ENCODE data around the gene NELL1.

The NELL1 gene

GRCh38 chr11:20771681-20772080 is 102.3 kb downstream of the NELL1 start:
- H3K9ac ChIP-seq (ENCODE audit: low read length) = no peak overlapping the region
- H3K27me3 ChIP-seq (ENCODE audit: control insufficient read depth in 1 of 2, insufficient read depth in 2 of 2, low read length in 2 of 2) = no peaks in the 10 kb centered on the region
- H3K4me3 ChIP-seq (ENCODE audit: low read depth in 1 of 2, low read length in 2 of 2) = no peak overlapping the region
- H3K27ac ChIP-seq (ENCODE audit: low read depth, low read length) = no peak overlapping the region
- no peaks in the 10 kb centered on the region for H3K9me3 ChIP-seq (ENCODE audit: low read length)
- no peaks in the 10 kb centered on the region for H3K36me3 ChIP-seq (ENCODE audit: insufficient read depth, low read length)
- no peaks in the 10 kb centered on the region for H3K4me1 ChIP-seq (ENCODE audit: insufficient read depth, low read length)

DNA sequence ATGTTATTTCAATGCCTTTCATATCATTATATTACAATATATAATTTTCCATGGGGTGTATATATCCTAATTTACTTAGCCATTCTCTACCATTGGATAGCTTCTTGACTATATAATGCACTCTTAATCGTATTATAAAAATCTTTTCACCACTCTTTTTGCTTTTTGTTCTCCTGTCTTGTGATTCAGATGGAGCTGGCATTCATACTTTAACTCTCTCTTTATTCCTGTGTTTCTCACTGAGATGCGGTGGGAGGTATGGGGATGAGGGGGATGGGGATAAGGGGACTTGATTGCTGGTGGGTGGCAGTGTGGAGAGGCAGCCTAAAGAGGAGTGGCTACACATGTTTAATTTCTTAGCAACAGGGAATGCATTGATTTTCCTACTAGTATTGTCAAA is 105.9 kb downstream of the NELL1 start:
- Histone ChIP-seq H3K4me1 (ENCODE audit: insufficient read depth, low read length) (no peaks in the 10 kb centered on the region), H3K27ac (ENCODE audit: low read depth, low read length) (no peak overlapping the region), H3K9ac (ENCODE audit: low read length) (no peak overlapping the region), H3K4me3 (ENCODE audit: low read depth in 1 of 2, low read length in 2 of 2) (no peak overlapping the region), H3K36me3 (ENCODE audit: insufficient read depth, low read length) (no peaks in the 10 kb centered on the region), H3K27me3 (ENCODE audit: control insufficient read depth in 1 of 2, insufficient read depth in 2 of 2, low read length in 2 of 2) (no peaks in the 10 kb centered on the region), H3K9me3 (ENCODE audit: low read length) (no peaks in the 10 kb centered on the region)

GRCh38 chr11:20782775-20783174 is 113.4 kb downstream of the NELL1 start:
- no peak overlapping the region for H3K27ac ChIP-seq (ENCODE audit: low read depth, low read length)
- H3K36me3 ChIP-seq (ENCODE audit: insufficient read depth, low read length) = no peaks in the 10 kb centered on the region
- H3K9ac ChIP-seq (ENCODE audit: low read length) = no peak overlapping the region
- H3K9me3 ChIP-seq (ENCODE audit: low read length) = no peaks in the 10 kb centered on the region
- no peaks in the 10 kb centered on the region for H3K4me1 ChIP-seq (ENCODE audit: insufficient read depth, low read length)
- no peak overlapping the region for H3K4me3 ChIP-seq (ENCODE audit: low read depth in 1 of 2, low read length in 2 of 2)
- no peaks in the 10 kb centered on the region for H3K27me3 ChIP-seq (ENCODE audit: control insufficient read depth in 1 of 2, insufficient read depth in 2 of 2, low read length in 2 of 2)

DNA sequence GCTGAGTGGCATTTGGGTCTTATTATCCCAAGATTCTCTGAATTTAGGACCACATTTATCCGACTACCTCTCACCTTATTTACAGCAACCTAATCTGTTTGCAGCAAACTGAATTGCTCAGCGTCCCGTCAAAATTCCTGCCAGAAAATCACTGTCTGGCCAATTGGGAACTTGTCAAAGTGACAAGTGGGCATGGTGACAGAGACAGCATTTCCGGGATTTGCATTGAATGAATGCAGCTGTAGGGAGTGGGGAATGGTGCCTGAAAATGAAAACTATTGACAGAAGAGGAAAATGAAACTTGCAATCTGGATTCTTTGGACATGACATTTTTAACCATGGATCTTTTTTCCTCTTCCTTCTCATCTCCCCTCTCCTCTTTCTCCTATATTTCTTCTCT is 113.8 kb downstream of the NELL1 start:
- Histone ChIP-seq H3K27ac (ENCODE audit: low read depth, low read length) (no peak overlapping the region), H3K36me3 (ENCODE audit: insufficient read depth, low read length) (no peaks in the 10 kb centered on the region), H3K27me3 (ENCODE audit: control insufficient read depth in 1 of 2, insufficient read depth in 2 of 2, low read length in 2 of 2) (no peaks in the 10 kb centered on the region), H3K4me1 (ENCODE audit: insufficient read depth, low read length) (no peaks in the 10 kb centered on the region), H3K9ac (ENCODE audit: low read length) (no peak overlapping the region), H3K9me3 (ENCODE audit: low read length) (no peaks in the 10 kb centered on the region), H3K4me3 (ENCODE audit: low read depth in 1 of 2, low read length in 2 of 2) (no peak overlapping the region)

GRCh38 chr11:20790622-20791021 is 121.2 kb downstream of the NELL1 start:
- no peak overlapping the region for H3K4me3 ChIP-seq (ENCODE audit: low read depth in 1 of 2, low read length in 2 of 2)
- H3K4me1 ChIP-seq (ENCODE audit: insufficient read depth, low read length) = no peaks in the 10 kb centered on the region
- no peaks in the 10 kb centered on the region for H3K36me3 ChIP-seq (ENCODE audit: insufficient read depth, low read length)
- H3K9me3 ChIP-seq (ENCODE audit: low read length) = no peaks in the 10 kb centered on the region
- no peak overlapping the region for H3K27ac ChIP-seq (ENCODE audit: low read depth, low read length)
- H3K9ac ChIP-seq (ENCODE audit: low read length) = no peak overlapping the region
- no peaks in the 10 kb centered on the region for H3K27me3 ChIP-seq (ENCODE audit: control insufficient read depth in 1 of 2, insufficient read depth in 2 of 2, low read length in 2 of 2)

GRCh38 chr11:20795005-20795404 is 125.6 kb downstream of the NELL1 start:
- no peak overlapping the region for H3K4me3 ChIP-seq (ENCODE audit: low read depth in 1 of 2, low read length in 2 of 2)
- no peaks in the 10 kb centered on the region for H3K9me3 ChIP-seq (ENCODE audit: low read length)
- H3K4me1 ChIP-seq (ENCODE audit: insufficient read depth, low read length) = no peaks in the 10 kb centered on the region
- H3K27me3 ChIP-seq (ENCODE audit: control insufficient read depth in 1 of 2, insufficient read depth in 2 of 2, low read length in 2 of 2) = no peaks in the 10 kb centered on the region
- H3K9ac ChIP-seq (ENCODE audit: low read length) = no peak overlapping the region
- H3K27ac ChIP-seq (ENCODE audit: low read depth, low read length) = no peak overlapping the region
- H3K36me3 ChIP-seq (ENCODE audit: insufficient read depth, low read length) = no peaks in the 10 kb centered on the region

- no peaks in the 10 kb centered on the region for H3K9me3 ChIP-seq (ENCODE audit: low read length)
- no peaks in the 10 kb centered on the region for H3K4me1 ChIP-seq (ENCODE audit: insufficient read depth, low read length)
These were observed 138.9 kb downstream of the NELL1 start for GRCh38 chr11:20808328-20808727.

GRCh38 chr11:20821046-20821445 is 151.7 kb downstream of the NELL1 start:
- H3K36me3 ChIP-seq (ENCODE audit: insufficient read depth, low read length) = no peaks in the 10 kb centered on the region
- no peaks in the 10 kb centered on the region for H3K9me3 ChIP-seq (ENCODE audit: low read length)
- no peaks in the 10 kb centered on the region for H3K4me1 ChIP-seq (ENCODE audit: insufficient read depth, low read length)
- H3K9ac ChIP-seq (ENCODE audit: low read length) = no peak overlapping the region
- no peak overlapping the region for H3K27ac ChIP-seq (ENCODE audit: low read depth, low read length)
- no peak overlapping the region for H3K4me3 ChIP-seq (ENCODE audit: low read depth in 1 of 2, low read length in 2 of 2)
- no peaks in the 10 kb centered on the region for H3K27me3 ChIP-seq (ENCODE audit: control insufficient read depth in 1 of 2, insufficient read depth in 2 of 2, low read length in 2 of 2)

More at GRCh38 chr11:20808328-20808727, 138.9 kb downstream of the NELL1 start:
- Histone ChIP-seq H3K9ac (ENCODE audit: low read length) (no peak overlapping the region), H3K4me3 (ENCODE audit: low read depth in 1 of 2, low read length in 2 of 2) (no peak overlapping the region), H3K36me3 (ENCODE audit: insufficient read depth, low read length) (no peaks in the 10 kb centered on the region), H3K27ac (ENCODE audit: low read depth, low read length) (no peak overlapping the region), H3K27me3 (ENCODE audit: control insufficient read depth in 1 of 2, insufficient read depth in 2 of 2, low read length in 2 of 2) (no peaks in the 10 kb centered on the region)

DNA sequence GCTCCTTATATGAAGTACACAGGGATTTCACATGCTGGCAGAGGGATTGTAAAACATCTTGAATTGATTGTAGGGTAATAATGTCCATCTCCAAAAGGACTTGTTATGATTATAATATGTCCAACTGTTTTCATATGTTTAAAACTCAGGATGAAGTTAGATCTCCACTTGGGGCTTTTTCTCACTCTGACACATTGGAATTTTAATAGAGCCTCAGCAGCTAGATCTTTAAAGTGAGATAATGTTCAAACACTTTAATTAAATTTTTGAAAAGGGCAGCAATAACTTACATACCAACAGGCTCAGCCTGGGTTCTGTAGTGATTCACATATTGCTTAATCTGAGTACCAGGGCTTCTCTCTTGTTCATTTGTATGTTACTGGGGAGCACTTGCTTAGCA is 152.1 kb downstream of the NELL1 start:
- Histone ChIP-seq H3K9ac (ENCODE audit: low read length) (no peak overlapping the region), H3K27me3 (ENCODE audit: control insufficient read depth in 1 of 2, insufficient read depth in 2 of 2, low read length in 2 of 2) (no peaks in the 10 kb centered on the region), H3K36me3 (ENCODE audit: insufficient read depth, low read length) (no peaks in the 10 kb centered on the region), H3K27ac (ENCODE audit: low read depth, low read length) (no peak overlapping the region), H3K9me3 (ENCODE audit: low read length) (no peaks in the 10 kb centered on the region), H3K4me1 (ENCODE audit: insufficient read depth, low read length) (no peaks in the 10 kb centered on the region), H3K4me3 (ENCODE audit: low read depth in 1 of 2, low read length in 2 of 2) (no peak overlapping the region)

GRCh38 chr11:20824773-20825172 is 155.4 kb downstream of the NELL1 start:
- Histone ChIP-seq H3K4me1 (ENCODE audit: insufficient read depth, low read length) (no peaks in the 10 kb centered on the region), H3K9ac (ENCODE audit: low read length) (no peak overlapping the region), H3K27me3 (ENCODE audit: control insufficient read depth in 1 of 2, insufficient read depth in 2 of 2, low read length in 2 of 2) (no peaks in the 10 kb centered on the region), H3K9me3 (ENCODE audit: low read length) (no peaks in the 10 kb centered on the region), H3K4me3 (ENCODE audit: low read depth in 1 of 2, low read length in 2 of 2) (no peak overlapping the region), H3K36me3 (ENCODE audit: insufficient read depth, low read length) (no peaks in the 10 kb centered on the region), H3K27ac (ENCODE audit: low read depth, low read length) (no peak overlapping the region)

DNA sequence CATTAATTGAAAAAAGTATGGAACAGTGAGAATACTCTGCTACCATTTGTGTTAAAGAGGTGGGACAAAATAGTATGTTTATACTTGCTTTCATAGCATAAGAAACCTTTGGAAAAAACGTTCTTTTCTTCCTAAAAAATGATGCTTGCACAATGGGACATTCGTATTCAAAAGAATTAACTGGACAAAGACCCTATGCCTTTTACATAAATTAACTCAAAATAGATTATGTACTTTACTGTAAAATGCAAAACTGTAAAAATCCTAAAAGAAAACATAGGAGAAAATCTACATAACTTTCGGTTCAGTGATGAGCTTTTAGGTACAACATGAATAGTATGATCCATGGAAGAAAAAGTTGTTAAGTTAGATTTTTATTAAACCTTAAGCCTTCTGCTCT is 166.2 kb downstream of the NELL1 start:
- Histone ChIP-seq H3K27ac (ENCODE audit: low read depth, low read length) (no peak overlapping the region), H3K4me1 (ENCODE audit: insufficient read depth, low read length) (no peaks in the 10 kb centered on the region), H3K27me3 (ENCODE audit: control insufficient read depth in 1 of 2, insufficient read depth in 2 of 2, low read length in 2 of 2) (no peaks in the 10 kb centered on the region)

DNA sequence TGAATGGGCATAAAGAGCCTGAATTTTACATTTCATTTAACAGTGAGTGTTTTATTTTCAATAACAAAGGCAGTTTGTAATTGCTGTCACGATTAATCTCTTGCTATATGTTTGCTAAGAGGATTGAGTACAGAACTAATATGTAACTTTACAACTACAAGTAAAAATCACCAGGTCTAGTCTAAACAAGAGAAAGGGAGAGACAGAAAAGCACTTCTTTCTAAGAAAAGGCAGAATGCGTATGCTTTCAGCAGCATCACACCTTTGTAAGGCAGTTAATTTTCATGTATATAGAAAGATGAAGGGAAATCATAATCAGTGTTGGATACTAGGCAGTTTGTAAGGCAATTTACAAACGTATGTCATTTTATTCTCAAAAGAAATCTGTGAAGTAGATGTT is 169.8 kb downstream of the NELL1 start:
- Histone ChIP-seq H3K27me3 (ENCODE audit: control insufficient read depth in 1 of 2, insufficient read depth in 2 of 2, low read length in 2 of 2) (no peaks in the 10 kb centered on the region), H3K9ac (ENCODE audit: low read length) (no peak overlapping the region), H3K4me3 (ENCODE audit: low read depth in 1 of 2, low read length in 2 of 2) (no peak overlapping the region), H3K4me1 (ENCODE audit: insufficient read depth, low read length) (no peaks in the 10 kb centered on the region), H3K9me3 (ENCODE audit: low read length) (no peaks in the 10 kb centered on the region), H3K27ac (ENCODE audit: low read depth, low read length) (no peak overlapping the region), H3K36me3 (ENCODE audit: insufficient read depth, low read length) (no peaks in the 10 kb centered on the region)

More for the DNA sequence above, 166.2 kb downstream of the NELL1 start:
- Histone ChIP-seq H3K9ac (ENCODE audit: low read length) (no peak overlapping the region), H3K4me3 (ENCODE audit: low read depth in 1 of 2, low read length in 2 of 2) (no peak overlapping the region), H3K36me3 (ENCODE audit: insufficient read depth, low read length) (no peaks in the 10 kb centered on the region), H3K9me3 (ENCODE audit: low read length) (no peaks in the 10 kb centered on the region)

Measured in muscle layer of colon (tissue), 2 donors.